CD4-positive, alpha-beta memory T cell (primary cell): ENCODE results near the gene TMEM18. TPM values are rescaled to one million over a fixed set of nuclear protein-coding genes. Genes with fewer than 3 reads are reported as not detected.

Experiments
- CTCF ChIA-PET: fragments of 350-600 bp; sonication (Branson Sonifier 250); formaldehyde crosslinking; loops from one replicate; lab custom pipeline; 2021; ENCODE audit warnings: inconsistent platforms; ENCODE audit not compliant: partially characterized antibody; lab: Charles Lee
- POLR2A ChIA-PET: fragments of 350-600 bp; sonication (Branson Sonifier 250); formaldehyde crosslinking; loops from one replicate; lab custom pipeline; 2021; ENCODE audit not compliant: partially characterized antibody; lab: Charles Lee
- DNase-seq, 5 donors: peaks; one replicate each; pipeline versions ENCODE4 v3.0.0 to v3.0.0-alpha.2; 2020 to 2022; ENCODE audit warnings: mixed read lengths in 1 of 5
- H3K27ac ChIP-seq: one replicate; pipeline ENCODE4 v1.7.0; 2013; ENCODE audit warnings: low read depth, low read length
- H3K27me3 ChIP-seq: 2 replicates; pipeline ENCODE4 v1.7.0; 2013; ENCODE audit warnings: mild to moderate bottlenecking, low read length, moderate library complexity; ENCODE audit not compliant: insufficient read depth
- H3K36me3 ChIP-seq: 2 replicates; pipeline ENCODE4 v1.7.0; 2013; ENCODE audit warnings: mild to moderate bottlenecking, low read length, moderate library complexity; ENCODE audit not compliant: insufficient read depth
- H3K4me1 ChIP-seq: 2 replicates; pipeline ENCODE4 v1.7.0; 2013; ENCODE audit warnings: mild to moderate bottlenecking, low read length, moderate library complexity; ENCODE audit not compliant: insufficient read depth
- H3K4me3 ChIP-seq, 2 donors: one replicate each; pipeline ENCODE4 v1.7.0; 2013; ENCODE audit warnings: low read length in 2 of 2, mild to moderate bottlenecking in 1 of 2
- H3K9me3 ChIP-seq, 2 donors: one replicate each; pipeline ENCODE4 v1.7.0; 2013; ENCODE audit warnings: low read length in 2 of 2, control low read depth in 1 of 2; ENCODE audit not compliant: control insufficient read depth in 1 of 2
- H3K27ac Mint-ChIP-seq, 7 donors: one replicate each; pipeline ENCODE4 v1.8.0; 2020 to 2021; ENCODE audit warnings: mixed read lengths in 7 of 7, mild to moderate bottlenecking in 6 of 7, inconsistent platforms in 3 of 7, moderate library complexity in 3 of 7
- H3K27me3 Mint-ChIP-seq, 2 donors: one replicate each; pipeline ENCODE4 v1.8.0; 2020 to 2021; ENCODE audit warnings: mixed read lengths in 2 of 2
- H3K36me3 Mint-ChIP-seq, 2 donors: one replicate each; pipeline ENCODE4 v1.8.0; 2020 to 2021; ENCODE audit warnings: mixed read lengths in 2 of 2, inconsistent platforms in 1 of 2, mild to moderate bottlenecking in 1 of 2
- H3K4me1 Mint-ChIP-seq, 4 donors: one replicate each; pipeline ENCODE4 v1.8.0; 2020 to 2021; ENCODE audit warnings: mixed read lengths in 4 of 4, mild to moderate bottlenecking in 1 of 4
- H3K4me3 Mint-ChIP-seq, 8 donors: one replicate each; pipeline ENCODE4 v1.8.0; 2020 to 2021; ENCODE audit warnings: mixed read lengths in 8 of 8, mild to moderate bottlenecking in 7 of 8, moderate library complexity in 6 of 8, inconsistent platforms in 3 of 8
- H3K9me3 Mint-ChIP-seq, 8 donors: one replicate each; pipeline ENCODE4 v1.8.0; 2020 to 2021; ENCODE audit warnings: mixed read lengths in 8 of 8, mild to moderate bottlenecking in 5 of 8, inconsistent platforms in 3 of 8, moderate library complexity in 1 of 8
- intact Hi-C: fragments of 100-400 bp; cut with micrococcal nuclease; formaldehyde crosslinking; loops from one replicate; pipeline ENCODE4 v1.15.1; 2023
- polyA plus RNA-seq, 2 donors: library from polyadenylated mRNA; unstranded; fragments of 300-500 nt; fragmentation: Illumina TruSeq; gene quantifications; one replicate each; pipeline ENCODE4 v1.2.3, GENCODE V29; 2021
- total RNA-seq, 2 experiments: library from RNA; stranded (reverse); gene quantifications; one replicate each; pipeline ENCODE4 v1.2.3, GENCODE V29; 2021

Gene TMEM18
- total and polyA plus RNA-seq, 4 experiments from 2014 or later = 20.0 to 28.1 (median 24.8) TPM

GRCh38 chr2:676647-677055 lies 555 bp downstream of the TMEM18 start:
- intact Hi-C loops = loop anchor here (1.0 to 2.0 kb wide), 3 partner anchors 238 to 412 kb away; partner anchors contain the start of genes ACP1 and SH3YL1
- H3K9me3 Mint-ChIP-seq = peaks cover 0 to 4% (median 0%) of the 10 kb centered on the region in 8 donors
- Histone ChIP-seq H3K4me3 (peak overlapping the region; percentile 29 to 80), H3K9me3 (no peaks in the 10 kb centered on the region), H3K27ac (peak overlapping the region; percentile 97), H3K4me1 (peaks cover 25% of the 10 kb centered on the region), H3K27me3 (no peaks in the 10 kb centered on the region), H3K36me3 (peaks cover 12% of the 10 kb centered on the region)
- no peak for DNase-seq
- peak overlapping the region; percentile 88 to 96 (median 93) for H3K4me3 Mint-ChIP-seq
- no peaks in the 10 kb centered on the region for H3K27me3 Mint-ChIP-seq
- peaks cover 0 to 38% of the 10 kb centered on the region in 2 donors for H3K36me3 Mint-ChIP-seq
- POLR2A ChIA-PET = interaction anchor here (0.6 to 2.0 kb wide), 6 partner anchors 9 to 630 kb away, joined by 4 to 8 read pairs (median 5); no protein-coding TSS in a partner anchor
- H3K4me1 Mint-ChIP-seq = peaks cover 29 to 45% (median 35%) of the 10 kb centered on the region in 4 donors
- CTCF ChIA-PET = no interaction called here
- peak overlapping the region; percentile 90 to 99 (median 95) for H3K27ac Mint-ChIP-seq

- Histone ChIP-seq H3K27ac (peak overlapping the region; percentile 97), H3K4me3 (peak overlapping the region; percentile 29 to 80), H3K4me1 (peaks cover 25% of the 10 kb centered on the region), H3K27me3 (no peaks in the 10 kb centered on the region), H3K36me3 (peaks cover 12% of the 10 kb centered on the region), H3K9me3 (no peaks in the 10 kb centered on the region)
- DNase-seq = peak in 1 of 5 donors; percentile 4
- Mint-ChIP-seq H3K4me3 (peak overlapping the region; percentile 88 to 96 (median 93)), H3K27ac (peak overlapping the region; percentile 90 to 99 (median 95)), H3K4me1 (peaks cover 29 to 45% (median 35%) of the 10 kb centered on the region in 4 donors), H3K9me3 (peaks cover 0 to 4% (median 0%) of the 10 kb centered on the region in 8 donors), H3K27me3 (no peaks in the 10 kb centered on the region), H3K36me3 (peaks cover 0 to 38% of the 10 kb centered on the region in 2 donors)
- CTCF ChIA-PET = no interaction called here
- intact Hi-C loops = loop anchor here (2.0 kb wide), 1 partner anchor 237 kb away; no protein-coding TSS in a partner anchor
- POLR2A ChIA-PET = interaction anchor here (0.9 to 2.0 kb wide), 4 partner anchors 14 to 629 kb away, joined by 4 to 8 read pairs (median 6); no protein-coding TSS in a partner anchor
Observed at GRCh38 chr2:675982-676646, 1.1 kb downstream of the TMEM18 start.

- Mint-ChIP-seq H3K9me3 (peaks cover 0 to 4% (median 0%) of the 10 kb centered on the region in 8 donors), H3K36me3 (peaks cover 5 to 44% of the 10 kb centered on the region in 2 donors), H3K4me1 (peaks cover 29 to 45% (median 35%) of the 10 kb centered on the region in 4 donors), H3K27me3 (no peaks in the 10 kb centered on the region), H3K4me3 (peak overlapping the region in 7 of 8 donors; percentile 4 to 96 (median 91)), H3K27ac (peak overlapping the region in 2 of 7 donors; percentile 94 to 99)
- ChIA-PET POLR2A (interaction anchor here (0.8 kb wide), 1 partner anchor 13 kb away, joined by 3 read pairs; no protein-coding TSS in a partner anchor), CTCF (no interaction called here)
- Histone ChIP-seq H3K36me3 (peaks cover 17% of the 10 kb centered on the region), H3K27me3 (no peaks in the 10 kb centered on the region), H3K27ac (no peak overlapping the region), H3K9me3 (no peaks in the 10 kb centered on the region), H3K4me1 (peaks cover 25% of the 10 kb centered on the region), H3K4me3 (no peak overlapping the region)
- no peak for DNase-seq
- intact Hi-C loops = no loop called here
Observed at GRCh38 chr2:675460-675859, 1.7 kb downstream of the TMEM18 start.

DNA sequence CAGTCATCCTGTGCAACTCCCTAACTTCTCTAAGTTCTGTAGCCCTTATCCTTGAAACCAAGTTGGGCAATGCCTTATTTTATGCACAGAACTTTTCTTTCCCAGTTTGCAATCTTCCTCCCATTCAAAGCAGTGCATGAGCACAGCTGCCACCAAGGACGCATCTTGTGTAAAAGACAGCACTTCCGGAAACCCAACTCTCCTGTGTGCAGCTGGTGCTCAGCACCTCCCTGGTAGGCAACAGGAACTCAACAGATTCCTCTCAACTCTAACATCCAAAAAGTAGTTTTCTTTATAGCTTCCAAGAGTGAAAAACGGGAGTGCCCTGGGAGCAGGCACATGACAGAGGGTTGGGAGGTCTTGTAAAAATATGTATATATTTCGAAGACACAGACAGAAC lies 2.2 kb downstream of the TMEM18 start:
- no peaks in the 10 kb centered on the region for H3K27me3 Mint-ChIP-seq
- Histone ChIP-seq H3K27me3 (no peaks in the 10 kb centered on the region), H3K4me3 (no peak overlapping the region), H3K4me1 (peaks cover 25% of the 10 kb centered on the region), H3K36me3 (peaks cover 20% of the 10 kb centered on the region), H3K9me3 (no peaks in the 10 kb centered on the region), H3K27ac (no peak overlapping the region)
- intact Hi-C loops = no loop called here
- peaks cover 10 to 49% of the 10 kb centered on the region in 2 donors for H3K36me3 Mint-ChIP-seq
- H3K27ac Mint-ChIP-seq = peak overlapping the region in 4 of 7 donors; percentile 2 to 99 (median 76)
- peak overlapping the region in 3 of 8 donors; percentile 4 to 96 (median 21) for H3K4me3 Mint-ChIP-seq
- ChIA-PET POLR2A (interaction anchor here (0.8 kb wide), 1 partner anchor 13 kb away, joined by 3 read pairs; no protein-coding TSS in a partner anchor), CTCF (interaction anchor here (1.3 kb wide), 1 partner anchor 871 kb away, joined by 3 read pairs; no protein-coding TSS in a partner anchor)
- peaks cover 0 to 4% (median 0%) of the 10 kb centered on the region in 8 donors for H3K9me3 Mint-ChIP-seq
- H3K4me1 Mint-ChIP-seq = peaks cover 29 to 45% (median 35%) of the 10 kb centered on the region in 4 donors
- DNase-seq = no peak

DNA sequence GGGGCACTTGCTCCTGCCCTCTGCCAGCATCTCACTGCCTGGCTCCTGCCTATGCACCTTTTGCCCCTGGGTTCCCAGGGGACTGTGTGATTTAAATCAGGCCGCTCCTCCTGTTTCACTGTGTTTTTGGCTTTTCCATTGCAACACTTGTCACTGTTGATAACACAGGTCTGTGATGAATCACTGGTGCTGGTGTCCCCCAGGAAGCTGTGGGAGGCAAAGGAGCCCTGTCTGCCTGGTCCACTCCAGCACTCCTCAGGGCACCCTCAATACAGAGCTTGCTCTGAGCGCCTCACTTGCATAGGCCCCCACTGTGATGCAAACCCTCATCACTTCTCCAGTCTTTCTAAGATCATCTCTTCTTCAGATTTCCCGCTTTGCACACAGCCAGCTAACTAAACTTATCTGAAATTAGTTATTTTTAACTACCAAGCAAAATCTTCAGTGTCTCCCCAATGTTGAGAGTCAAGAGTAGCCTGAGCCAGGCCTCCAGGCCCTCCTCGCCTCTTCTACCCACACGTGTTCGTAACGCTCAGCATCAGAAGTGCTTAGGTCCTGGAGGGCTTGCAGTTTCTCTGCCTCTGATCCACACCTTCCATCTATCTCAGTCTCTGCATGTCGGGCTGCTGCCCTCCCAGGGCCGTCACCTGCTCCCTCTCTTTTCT lies 2.8 kb downstream of the TMEM18 start:
- Histone ChIP-seq H3K36me3 (peaks cover 21% of the 10 kb centered on the region), H3K4me3 (no peak overlapping the region), H3K27me3 (no peaks in the 10 kb centered on the region), H3K4me1 (peaks cover 25% of the 10 kb centered on the region), H3K27ac (no peak overlapping the region), H3K9me3 (no peaks in the 10 kb centered on the region)
- no peaks in the 10 kb centered on the region for H3K27me3 Mint-ChIP-seq
- H3K36me3 Mint-ChIP-seq = peaks cover 16 to 54% of the 10 kb centered on the region in 2 donors
- intact Hi-C loops = no loop called here
- ChIA-PET POLR2A (no interaction called here), CTCF (interaction anchor here (1.3 kb wide), 1 partner anchor 872 kb away, joined by 3 read pairs; no protein-coding TSS in a partner anchor)
- no peak overlapping the region for H3K4me3 Mint-ChIP-seq
- no peak for DNase-seq
- H3K9me3 Mint-ChIP-seq = peaks cover 0 to 4% (median 0%) of the 10 kb centered on the region in 8 donors
- H3K27ac Mint-ChIP-seq = peak overlapping the region in 4 of 7 donors; percentile 8 to 76 (median 30)
- peaks cover 30 to 45% (median 35%) of the 10 kb centered on the region in 4 donors for H3K4me1 Mint-ChIP-seq

DNA sequence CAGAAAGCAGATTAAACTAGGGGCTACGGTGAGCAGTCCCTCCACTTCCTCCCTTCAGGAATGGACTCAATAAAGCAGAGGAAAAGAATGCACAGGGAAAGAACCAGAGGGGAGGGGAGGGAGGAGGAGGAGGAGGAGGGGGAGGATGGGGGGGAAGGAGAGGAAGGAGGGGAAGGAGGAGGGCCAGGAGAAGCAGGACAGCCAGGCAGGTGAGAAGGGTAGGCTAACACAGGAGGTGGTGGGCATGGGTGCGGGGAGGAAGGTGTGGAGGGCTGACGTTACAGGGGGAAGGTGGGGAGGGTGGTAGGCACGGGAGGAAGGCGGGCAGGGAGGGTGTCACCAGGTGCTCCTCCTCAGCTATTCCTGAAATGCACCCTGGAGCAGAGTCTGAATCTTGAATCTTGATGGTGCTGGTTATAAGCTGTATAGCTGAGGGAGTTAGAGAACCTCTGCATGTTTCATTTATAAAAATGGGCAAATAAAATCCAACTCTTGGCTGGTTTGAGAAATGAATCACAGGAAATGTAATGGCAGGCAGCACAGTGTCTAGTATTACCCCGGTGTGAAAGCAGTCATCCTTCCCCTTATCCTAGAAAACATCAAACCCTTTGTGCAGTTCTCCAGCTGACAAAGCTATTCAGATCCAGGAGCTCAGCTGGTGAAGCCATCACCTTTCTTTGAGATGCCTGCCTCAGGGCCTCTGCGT lies 3.4 kb downstream of the TMEM18 start:
- H3K9me3 Mint-ChIP-seq = peaks cover 0 to 4% (median 0%) of the 10 kb centered on the region in 8 donors
- Histone ChIP-seq H3K27me3 (no peaks in the 10 kb centered on the region), H3K36me3 (peaks cover 27% of the 10 kb centered on the region), H3K9me3 (no peaks in the 10 kb centered on the region), H3K27ac (no peak overlapping the region), H3K4me3 (no peak overlapping the region), H3K4me1 (peaks cover 25% of the 10 kb centered on the region)
- ChIA-PET CTCF (interaction anchor here (1.3 kb wide), 1 partner anchor 873 kb away, joined by 3 read pairs; no protein-coding TSS in a partner anchor), POLR2A (no interaction called here)
- H3K36me3 Mint-ChIP-seq = peaks cover 19 to 59% of the 10 kb centered on the region in 2 donors
- intact Hi-C loops = no loop called here
- no peak overlapping the region for H3K4me3 Mint-ChIP-seq
- no peaks in the 10 kb centered on the region for H3K27me3 Mint-ChIP-seq
- no peak for DNase-seq
- H3K4me1 Mint-ChIP-seq = peaks cover 27 to 41% (median 32%) of the 10 kb centered on the region in 4 donors
- peak overlapping the region in 3 of 7 donors; percentile 8 to 76 (median 22) for H3K27ac Mint-ChIP-seq
